A673 (cell line): ENCODE results near the gene C3.

Experiments
- CTCF ChIP-seq: fragments of 300-800, 200-600 bp; sonication (generic); conservative IDR thresholded peaks from 2 replicates; pipeline ENCODE4 v1.5.1; 2017; ENCODE audit warnings: low read depth, mild to moderate bottlenecking, antibody characterized with exemption, low read length, moderate library complexity, mixed read lengths
- EZH2 ChIP-seq: fragments of 200-600 bp; sonication (generic); IDR thresholded peaks from 2 replicates; pipeline ENCODE4 v1.6.1; 2017; ENCODE audit warnings: borderline replicate concordance, low read depth, mild to moderate bottlenecking, mixed read lengths, antibody characterized with exemption, low read length; ENCODE audit not compliant: poor library complexity, severe bottlenecking

- TF ChIP-seq CTCF (no peak), EZH2 (no peak)
Observed at GRCh38 chr19:6697291-6697690, 23.2 kb downstream of the C3 start.
